ENCODE measurements around the gene TRPM2. TPM values are rescaled to one million over a fixed set of nuclear protein-coding genes. Genes with fewer than 3 reads are reported as not detected.

TRPM2 gene
- total RNA-seq, 2 experiments from 2014 or later, result 1.9 to 2.9 TPM

DNA sequence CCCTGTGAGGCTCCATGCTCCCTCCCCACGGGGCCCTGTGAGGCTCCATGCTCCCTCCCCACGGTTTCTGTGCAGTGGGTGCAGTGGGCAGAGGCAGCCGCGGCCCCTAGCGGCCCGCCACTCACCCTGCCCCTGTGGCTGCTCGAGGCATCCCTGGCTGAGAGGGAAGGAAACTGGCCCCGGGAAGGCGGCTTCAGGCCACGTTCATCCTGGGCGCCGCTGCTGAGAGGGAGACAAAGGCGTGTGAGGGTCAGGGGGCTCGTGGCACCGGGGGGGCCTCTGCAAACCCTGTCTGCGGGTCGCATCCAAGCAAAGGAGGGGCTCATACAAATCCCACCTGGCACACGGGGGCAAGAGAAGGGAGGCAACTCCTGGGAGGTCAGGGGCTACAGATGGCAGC lies 22.7 kb upstream of the TRPM2 start:
- H3K4me1 Mint-ChIP-seq (ENCODE audit: low read depth), result no peaks in the 10 kb centered on the region
- H3K27ac ChIP-seq (ENCODE audit: low read depth in 1 of 2, low read length in 2 of 2), result no peak overlapping the region
- H3K4me3 ChIP-seq (ENCODE audit: low read length), result no peak overlapping the region
- H3K27me3 ChIP-seq (ENCODE audit: control insufficient read depth in 1 of 2, insufficient read depth in 2 of 2, low read length in 2 of 2), result no peaks in the 10 kb centered on the region
- H3K9me3 Mint-ChIP-seq, result no peaks in the 10 kb centered on the region
- ChIA-PET CTCF (no interaction called here), POLR2A (interaction anchor here (0.7 kb wide), 1 partner anchor 30 kb away, joined by 3 read pairs; no protein-coding TSS in a partner anchor)
- no peaks in the 10 kb centered on the region for H3K9me3 ChIP-seq (ENCODE audit: control insufficient read depth in 1 of 2, insufficient read depth in 1 of 2, low read length in 2 of 2)
- H3K4me1 ChIP-seq (ENCODE audit: insufficient read depth, low read length), result peaks cover 2% of the 10 kb centered on the region
- H3K27ac Mint-ChIP-seq, result no peak overlapping the region
- no peak for ATAC-seq (ENCODE audit: poor library complexity)
- peaks cover 22% of the 10 kb centered on the region for H3K36me3 ChIP-seq (ENCODE audit: insufficient read depth, low read length)
- H3K4me3 Mint-ChIP-seq, result no peak overlapping the region
- no peak for DNase-seq
- intact Hi-C loops (cut with DNase I, micrococcal nuclease), result loop anchor here in 1 of 2 experiments (10.0 kb wide), 4 partner anchors 246 to 1456 kb away; partner anchors contain the start of genes PTTG1IP and WDR4
- peaks cover 8% of the 10 kb centered on the region for H3K36me3 Mint-ChIP-seq (ENCODE audit: low read depth)
- no peaks in the 10 kb centered on the region for H3K27me3 Mint-ChIP-seq
- TF ChIP-seq, protein P1, sequence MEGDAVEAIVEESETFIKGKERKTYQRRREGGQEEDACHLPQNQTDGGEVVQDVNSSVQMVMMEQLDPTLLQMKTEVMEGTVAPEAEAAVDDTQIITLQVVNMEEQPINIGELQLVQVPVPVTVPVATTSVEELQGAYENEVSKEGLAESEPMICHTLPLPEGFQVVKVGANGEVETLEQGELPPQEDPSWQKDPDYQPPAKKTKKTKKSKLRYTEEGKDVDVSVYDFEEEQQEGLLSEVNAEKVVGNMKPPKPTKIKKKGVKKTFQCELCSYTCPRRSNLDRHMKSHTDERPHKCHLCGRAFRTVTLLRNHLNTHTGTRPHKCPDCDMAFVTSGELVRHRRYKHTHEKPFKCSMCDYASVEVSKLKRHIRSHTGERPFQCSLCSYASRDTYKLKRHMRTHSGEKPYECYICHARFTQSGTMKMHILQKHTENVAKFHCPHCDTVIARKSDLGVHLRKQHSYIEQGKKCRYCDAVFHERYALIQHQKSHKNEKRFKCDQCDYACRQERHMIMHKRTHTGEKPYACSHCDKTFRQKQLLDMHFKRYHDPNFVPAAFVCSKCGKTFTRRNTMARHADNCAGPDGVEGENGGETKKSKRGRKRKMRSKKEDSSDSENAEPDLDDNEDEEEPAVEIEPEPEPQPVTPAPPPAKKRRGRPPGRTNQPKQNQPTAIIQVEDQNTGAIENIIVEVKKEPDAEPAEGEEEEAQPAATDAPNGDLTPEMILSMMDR (IDR thresholded peaks at IDR 0.05), result no peak

DNA sequence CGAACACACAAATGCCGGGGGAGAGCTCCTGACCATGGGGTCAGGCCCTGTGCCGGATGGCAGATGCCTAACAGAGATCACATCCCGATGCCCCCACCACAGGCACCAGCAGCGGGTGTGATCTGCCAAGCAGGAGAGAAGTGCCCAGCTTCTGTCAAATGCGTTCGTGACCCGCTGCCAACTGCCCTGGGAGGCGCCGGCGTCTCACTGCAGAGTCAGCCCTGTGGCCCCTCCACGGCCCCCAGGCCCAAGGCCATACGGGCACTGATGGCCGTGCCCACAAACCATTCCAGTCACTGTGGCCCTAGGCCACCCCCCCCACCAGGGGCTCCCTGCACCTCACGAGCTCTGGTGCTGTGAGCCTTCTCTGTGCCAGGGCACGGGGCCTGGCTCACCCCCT lies 22.2 kb upstream of the TRPM2 start:
- ChIA-PET CTCF (no interaction called here), POLR2A (no interaction called here)
- H3K4me1 ChIP-seq (ENCODE audit: insufficient read depth, low read length), result peaks cover 2% of the 10 kb centered on the region
- intact Hi-C loops (cut with DNase I, micrococcal nuclease), result loop anchor here in 1 of 2 experiments (10.0 kb wide), 4 partner anchors 246 to 1456 kb away; partner anchors contain the start of genes PTTG1IP and WDR4
- no peak overlapping the region for H3K4me3 ChIP-seq (ENCODE audit: low read length)
- Mint-ChIP-seq H3K27ac (no peak overlapping the region), H3K4me1 (ENCODE audit: low read depth) (no peaks in the 10 kb centered on the region), H3K36me3 (ENCODE audit: low read depth) (peaks cover 10% of the 10 kb centered on the region), H3K9me3 (no peaks in the 10 kb centered on the region), H3K4me3 (no peak overlapping the region), H3K27me3 (no peaks in the 10 kb centered on the region)
- peaks cover 20% of the 10 kb centered on the region for H3K36me3 ChIP-seq (ENCODE audit: insufficient read depth, low read length)
- TF ChIP-seq, protein P1 (IDR thresholded peaks at IDR 0.05), result no peak
- DNase-seq, result no peak
- no peak for ATAC-seq (ENCODE audit: poor library complexity)
- H3K27ac ChIP-seq (ENCODE audit: low read depth in 1 of 2, low read length in 2 of 2), result no peak overlapping the region
- no peaks in the 10 kb centered on the region for H3K9me3 ChIP-seq (ENCODE audit: control insufficient read depth in 1 of 2, insufficient read depth in 1 of 2, low read length in 2 of 2)
- no peaks in the 10 kb centered on the region for H3K27me3 ChIP-seq (ENCODE audit: control insufficient read depth in 1 of 2, insufficient read depth in 2 of 2, low read length in 2 of 2)

DNA sequence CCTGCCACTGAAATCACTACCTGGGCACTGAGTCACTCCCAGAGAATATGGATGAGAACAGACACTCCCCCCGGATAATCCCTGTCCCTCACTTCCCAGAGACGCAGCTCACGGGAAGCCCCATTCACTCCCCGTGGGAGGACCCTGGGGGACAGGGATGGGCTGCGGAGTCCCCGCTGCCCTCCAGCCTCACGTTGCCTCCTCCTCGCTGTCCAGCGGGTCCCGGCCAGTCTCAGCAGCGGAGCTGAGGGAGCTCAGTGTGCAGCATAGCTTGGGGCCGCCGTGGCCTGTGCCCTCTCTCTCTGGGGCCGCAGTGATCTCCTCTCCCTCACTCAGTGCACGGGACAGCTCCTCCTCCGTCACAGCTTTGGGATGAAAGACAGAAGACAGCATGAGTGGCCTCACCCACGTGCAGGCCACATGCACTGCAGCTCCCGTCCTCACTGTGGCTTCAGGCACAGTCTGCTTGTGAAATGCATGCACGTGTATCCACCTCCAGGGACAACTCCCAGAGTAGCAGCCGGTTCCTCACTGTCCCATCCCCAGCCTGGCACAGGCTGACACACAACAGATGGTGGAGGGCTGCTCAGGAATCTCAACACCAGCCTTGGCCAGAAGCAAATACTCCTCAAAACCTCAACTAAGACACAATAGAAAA lies 21.6 kb upstream of the TRPM2 start:
- peaks cover 23% of the 10 kb centered on the region for H3K36me3 ChIP-seq (ENCODE audit: insufficient read depth, low read length)
- H3K9me3 ChIP-seq (ENCODE audit: control insufficient read depth in 1 of 2, insufficient read depth in 1 of 2, low read length in 2 of 2), result no peaks in the 10 kb centered on the region
- H3K27me3 ChIP-seq (ENCODE audit: control insufficient read depth in 1 of 2, insufficient read depth in 2 of 2, low read length in 2 of 2), result no peaks in the 10 kb centered on the region
- intact Hi-C loops (cut with DNase I, micrococcal nuclease), result loop anchor here in 1 of 2 experiments (10.0 kb wide), 4 partner anchors 247 to 1457 kb away; partner anchors contain the start of genes PTTG1IP and WDR4
- no peaks in the 10 kb centered on the region for H3K9me3 Mint-ChIP-seq
- CTCF ChIA-PET, result no interaction called here
- H3K4me3 Mint-ChIP-seq, result no peak overlapping the region
- TF ChIP-seq, protein P1 (IDR thresholded peaks at IDR 0.05), result no peak
- H3K27ac ChIP-seq (ENCODE audit: low read depth in 1 of 2, low read length in 2 of 2), result no peak overlapping the region
- H3K27me3 Mint-ChIP-seq, result no peaks in the 10 kb centered on the region
- DNase-seq, result no peak
- H3K4me1 Mint-ChIP-seq (ENCODE audit: low read depth), result no peaks in the 10 kb centered on the region
- H3K4me3 ChIP-seq (ENCODE audit: low read length), result no peak overlapping the region
- H3K27ac Mint-ChIP-seq, result peak overlapping the region; percentile 30
- ATAC-seq (ENCODE audit: poor library complexity), result no peak
- POLR2A ChIA-PET, result no interaction called here
- H3K36me3 Mint-ChIP-seq (ENCODE audit: low read depth), result peaks cover 13% of the 10 kb centered on the region
- H3K4me1 ChIP-seq (ENCODE audit: insufficient read depth, low read length), result peaks cover 2% of the 10 kb centered on the region
